Panc1 (cell line): ENCODE measurements around the gene ERFL.

Experiments
- POLR2AphosphoS5 ChIP-seq: IDR thresholded peaks from 2 replicates; pipeline ENCODE4 v1.6.1; 2012; ENCODE audit warnings: mild to moderate bottlenecking, low read depth, low read length, moderate library complexity
- SIN3A ChIP-seq: IDR thresholded peaks from 2 replicates; pipeline ENCODE4 v1.6.1; 2012; ENCODE audit warnings: low read depth, mild to moderate bottlenecking, low read length, moderate library complexity, borderline replicate concordance; ENCODE audit not compliant: insufficient read depth
- TCF7L2 ChIP-seq: IDR thresholded peaks from 2 replicates; pipeline ENCODE4 v1.6.1; 2011; ENCODE audit warnings: mild to moderate bottlenecking, low read depth, low read length, inconsistent platforms
- TF ChIP-seq, protein P1 (sequence below): fragments of 450-650 bp; IDR thresholded peaks from 2 replicates; pipeline ENCODE4 v1.5.1; 2017; ENCODE audit warnings: mild to moderate bottlenecking
- TF ChIP-seq, protein P2 (sequence below), 2 experiments: IDR thresholded peaks; 2 replicates each; pipeline ENCODE4 v1.6.1; 2011 to 2012; ENCODE audit warnings: low read depth in 2 of 2, control low read depth in 1 of 2, low read length in 1 of 2, mild to moderate bottlenecking in 1 of 2, moderate library complexity in 1 of 2; ENCODE audit not compliant: insufficient read depth in 1 of 2

DNA sequence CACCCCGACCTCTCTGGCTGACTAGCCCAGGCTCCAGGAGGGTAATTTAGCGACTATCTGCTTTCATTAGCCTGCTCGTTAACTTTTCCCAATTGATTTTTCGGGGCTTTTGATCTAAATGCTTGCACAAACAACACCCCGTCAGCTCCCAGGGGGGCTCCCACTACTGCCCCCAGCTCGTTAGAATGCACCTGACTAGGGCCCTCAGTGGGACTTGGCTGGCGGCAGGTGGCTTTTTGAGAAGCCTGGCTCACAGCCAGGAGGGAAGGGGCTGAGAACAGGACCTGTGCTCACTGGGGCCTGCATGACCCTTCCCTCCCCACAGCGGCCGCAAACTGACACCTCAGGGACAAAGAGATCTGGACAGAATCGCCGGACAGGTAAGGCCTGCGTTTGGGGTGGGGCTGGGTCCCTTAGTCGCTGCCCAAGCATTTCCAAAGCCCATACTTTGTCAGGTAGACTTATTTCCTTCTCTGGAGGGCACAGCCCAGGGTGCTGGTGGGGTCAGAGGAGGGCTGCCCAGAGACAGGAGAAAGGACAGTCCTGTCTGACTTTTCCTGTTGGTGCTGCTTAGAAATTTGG lies 58.8 kb downstream of the ERFL start:
- TF ChIP-seq, protein P1, sequence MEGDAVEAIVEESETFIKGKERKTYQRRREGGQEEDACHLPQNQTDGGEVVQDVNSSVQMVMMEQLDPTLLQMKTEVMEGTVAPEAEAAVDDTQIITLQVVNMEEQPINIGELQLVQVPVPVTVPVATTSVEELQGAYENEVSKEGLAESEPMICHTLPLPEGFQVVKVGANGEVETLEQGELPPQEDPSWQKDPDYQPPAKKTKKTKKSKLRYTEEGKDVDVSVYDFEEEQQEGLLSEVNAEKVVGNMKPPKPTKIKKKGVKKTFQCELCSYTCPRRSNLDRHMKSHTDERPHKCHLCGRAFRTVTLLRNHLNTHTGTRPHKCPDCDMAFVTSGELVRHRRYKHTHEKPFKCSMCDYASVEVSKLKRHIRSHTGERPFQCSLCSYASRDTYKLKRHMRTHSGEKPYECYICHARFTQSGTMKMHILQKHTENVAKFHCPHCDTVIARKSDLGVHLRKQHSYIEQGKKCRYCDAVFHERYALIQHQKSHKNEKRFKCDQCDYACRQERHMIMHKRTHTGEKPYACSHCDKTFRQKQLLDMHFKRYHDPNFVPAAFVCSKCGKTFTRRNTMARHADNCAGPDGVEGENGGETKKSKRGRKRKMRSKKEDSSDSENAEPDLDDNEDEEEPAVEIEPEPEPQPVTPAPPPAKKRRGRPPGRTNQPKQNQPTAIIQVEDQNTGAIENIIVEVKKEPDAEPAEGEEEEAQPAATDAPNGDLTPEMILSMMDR, result no peak
- TF ChIP-seq POLR2AphosphoS5 (peak; percentile 21; the same call in 1 of the 2 replicates), SIN3A (no peak), TCF7L2 (no peak)
- TF ChIP-seq, protein P2, sequence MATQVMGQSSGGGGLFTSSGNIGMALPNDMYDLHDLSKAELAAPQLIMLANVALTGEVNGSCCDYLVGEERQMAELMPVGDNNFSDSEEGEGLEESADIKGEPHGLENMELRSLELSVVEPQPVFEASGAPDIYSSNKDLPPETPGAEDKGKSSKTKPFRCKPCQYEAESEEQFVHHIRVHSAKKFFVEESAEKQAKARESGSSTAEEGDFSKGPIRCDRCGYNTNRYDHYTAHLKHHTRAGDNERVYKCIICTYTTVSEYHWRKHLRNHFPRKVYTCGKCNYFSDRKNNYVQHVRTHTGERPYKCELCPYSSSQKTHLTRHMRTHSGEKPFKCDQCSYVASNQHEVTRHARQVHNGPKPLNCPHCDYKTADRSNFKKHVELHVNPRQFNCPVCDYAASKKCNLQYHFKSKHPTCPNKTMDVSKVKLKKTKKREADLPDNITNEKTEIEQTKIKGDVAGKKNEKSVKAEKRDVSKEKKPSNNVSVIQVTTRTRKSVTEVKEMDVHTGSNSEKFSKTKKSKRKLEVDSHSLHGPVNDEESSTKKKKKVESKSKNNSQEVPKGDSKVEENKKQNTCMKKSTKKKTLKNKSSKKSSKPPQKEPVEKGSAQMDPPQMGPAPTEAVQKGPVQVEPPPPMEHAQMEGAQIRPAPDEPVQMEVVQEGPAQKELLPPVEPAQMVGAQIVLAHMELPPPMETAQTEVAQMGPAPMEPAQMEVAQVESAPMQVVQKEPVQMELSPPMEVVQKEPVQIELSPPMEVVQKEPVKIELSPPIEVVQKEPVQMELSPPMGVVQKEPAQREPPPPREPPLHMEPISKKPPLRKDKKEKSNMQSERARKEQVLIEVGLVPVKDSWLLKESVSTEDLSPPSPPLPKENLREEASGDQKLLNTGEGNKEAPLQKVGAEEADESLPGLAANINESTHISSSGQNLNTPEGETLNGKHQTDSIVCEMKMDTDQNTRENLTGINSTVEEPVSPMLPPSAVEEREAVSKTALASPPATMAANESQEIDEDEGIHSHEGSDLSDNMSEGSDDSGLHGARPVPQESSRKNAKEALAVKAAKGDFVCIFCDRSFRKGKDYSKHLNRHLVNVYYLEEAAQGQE (IDR thresholded peaks at IDR 0.05; ENCODE audit: insufficient read depth in 1 of 2, low read depth in 2 of 2, low read length in 1 of 2), result no peak
